NOMO-1 (cell line): ENCODE data around the gene BEST1.
"Not testable (repeated sequence)": the region's sequence is repeated elsewhere in the genome, so short reads cannot be mapped to it uniquely, and the experiment has no call there.

Experiments used
- DNase-seq, 2 experiments: peaks; one replicate each; lab custom pipeline; 2025; ENCODE audit not compliant: unreplicated experiment in 2 of 2; lab: John Stamatoyannopoulos, UW

Gene BEST1

GRCh38 chr11:61974766-61975631 lies 24.8 kb downstream of the BEST1 start:
- DNase-seq: no peak

- DNase-seq: no peak
These were observed 25.7 kb downstream of the BEST1 start for GRCh38 chr11:61975638-61976419.

GRCh38 chr11:61976420-61976800 lies 26.3 kb downstream of the BEST1 start:
- DNase-seq: no peak

- DNase-seq: no peak
These were observed 26.8 kb downstream of the BEST1 start for GRCh38 chr11:61976813-61977475.

GRCh38 chr11:61978703-61979661 lies 28.8 kb downstream of the BEST1 start:
- DNase-seq: no peak

GRCh38 chr11:61980783-61981541 lies 30.8 kb downstream of the BEST1 start:
- DNase-seq: no peak

GRCh38 chr11:61983419-61983818 lies 33.3 kb downstream of the BEST1 start:
- DNase-seq: no peak

- DNase-seq: no peak
These were observed 35.7 kb downstream of the BEST1 start for GRCh38 chr11:61985869-61986268.

GRCh38 chr11:61994981-61995380 lies 44.8 kb downstream of the BEST1 start:
- DNase-seq: no peak

- DNase-seq: no peak
These were observed 46.8 kb downstream of the BEST1 start for GRCh38 chr11:61996933-61997332.

- peak; percentile 1 to 8 for DNase-seq
These were observed 49.2 kb downstream of the BEST1 start for GRCh38 chr11:61999141-61999975.

GRCh38 chr11:62000539-62001446 lies 50.6 kb downstream of the BEST1 start:
- DNase-seq: no peak

GRCh38 chr11:62001450-62002191 lies 51.5 kb downstream of the BEST1 start:
- no peak for DNase-seq

- DNase-seq: not testable (repeated sequence)
These were observed 52.1 kb downstream of the BEST1 start for GRCh38 chr11:62002283-62002682.

- peak; percentile 26 to 40 for DNase-seq
These were observed 54.3 kb downstream of the BEST1 start for GRCh38 chr11:62004473-62004872.

- no peak for DNase-seq
These were observed 58.0 kb downstream of the BEST1 start for GRCh38 chr11:62008193-62008592.

GRCh38 chr11:62010935-62011528 lies 60.9 kb downstream of the BEST1 start:
- no peak for DNase-seq
